ENCODE measurements around the gene CTCFL. TPM values are rescaled to one million over a fixed set of nuclear protein-coding genes. Genes with fewer than 3 reads are reported as not detected.

Gene CTCFL
- total and polyA plus RNA-seq, 2 of the 8 experiments (the other 6 are each of a cell fraction or from before 2014, with no cell fraction given), result 0.30 to 0.80 TPM

GRCh38 chr20:57539889-57540288 is 14.9 kb upstream of the CTCFL start:
- CTCF ChIA-PET (ENCODE audit: partially characterized antibody), result interaction anchor here (1.4 to 3.8 kb wide), 4 partner anchors 9 to 34 kb away, joined by 3 to 17 read pairs (median 11); no protein-coding TSS in a partner anchor
- Histone ChIP-seq H4K20me1 (replicated peaks in 1 of 2; ENCODE audit: control insufficient read depth in 1 of 2, insufficient read depth in 2 of 2, low read length in 2 of 2) (no peaks in the 10 kb centered on the region), H3K9ac (replicated peaks in 1 of 4; ENCODE audit: extremely low read depth in 1 of 4, low read depth in 3 of 4, low read length in 3 of 4) (no peak overlapping the region), H3K79me1 (ENCODE audit: low read depth, low read length) (no peaks in the 10 kb centered on the region), H4K5ac (ENCODE audit: insufficient read length, low read depth, low read length) (no peak overlapping the region), H3K27me3 (replicated peaks in 1 of 4; ENCODE audit: control insufficient read depth in 3 of 4, extremely low read depth in 1 of 4, insufficient read depth in 3 of 4, low read length in 3 of 4) (no peaks in the 10 kb centered on the region), H4K91ac (replicated peaks; ENCODE audit: insufficient read length, low read length) (no peak overlapping the region), H4K8ac (ENCODE audit: extremely low read depth, insufficient read depth, low read length) (no peak overlapping the region), H3K4me1 (replicated peaks in 1 of 4; ENCODE audit: control insufficient read depth in 3 of 4, insufficient read depth in 4 of 4, low read length in 3 of 4) (no peaks in the 10 kb centered on the region), H3K9me3 (ENCODE audit: insufficient read depth in 2 of 2, low read depth in 1 of 2, low read length in 1 of 2) (peaks cover 4 to 10% of the 10 kb centered on the region in 2 experiments; a peak in 1 of 4 replicates), H3K23me2 (ENCODE audit: low read depth, low read length) (peaks cover 2% of the 10 kb centered on the region; the same call in 1 of the 2 replicates), H2AFZ (ENCODE audit: low read length) (no peak overlapping the region), H3K14ac (ENCODE audit: insufficient read length) (no peak overlapping the region), H3K23ac (ENCODE audit: insufficient read length) (no peak overlapping the region), H2BK5ac (ENCODE audit: low read depth, low read length) (no peak overlapping the region), H3K4ac (replicated peaks; ENCODE audit: insufficient read length, low read depth, low read length) (no peak overlapping the region), H3K56ac (replicated peaks; ENCODE audit: insufficient read length, low read depth, low read length) (no peak overlapping the region), H2BK15ac (ENCODE audit: low read length) (no peak overlapping the region), H2BK12ac (ENCODE audit: low read depth, low read length) (no peak overlapping the region), H2BK120ac (replicated peaks; ENCODE audit: low read depth, low read length) (no peak overlapping the region), H3K4me3 (ENCODE audit: extremely low read depth in 1 of 4, insufficient read depth in 2 of 4, low read depth in 3 of 4, low read length in 4 of 4) (no peak overlapping the region), H3K4me2 (ENCODE audit: insufficient read depth in 1 of 2, low read depth in 2 of 2, low read length in 2 of 2) (no peak overlapping the region), H3K79me2 (ENCODE audit: control insufficient read depth in 1 of 2, insufficient read depth in 2 of 2, low read length in 2 of 2) (no peaks in the 10 kb centered on the region), H2BK20ac (ENCODE audit: low read length) (no peak overlapping the region), H3K18ac (ENCODE audit: extremely low read depth, low read length) (no peak overlapping the region), H3K27ac (ENCODE audit: low read depth, low read length) (no peak overlapping the region), H3K36me3 (ENCODE audit: control insufficient read depth in 2 of 4, insufficient read depth in 4 of 4, low read length in 3 of 4) (no peaks in the 10 kb centered on the region; a peak in 1 of 8 replicates), H2AK5ac (ENCODE audit: low read depth, low read length) (no peak overlapping the region)
- POLR2A ChIA-PET (ENCODE audit: partially characterized antibody), result no interaction called here
- DNase-seq (ENCODE audit: low read depth in 1 of 2, low spot score in 2 of 2) (no peak), FAIRE-seq (no peak)
- WGBS, 2 experiments (ENCODE audit: extremely low coverage in 1 of 2, insufficient coverage in 1 of 2, insufficient read length in 1 of 2, insufficient replicate concordance in 2 of 2, low coverage in 1 of 2, low lambda C conversion rate in 2 of 2, missing lambda C conversion rate in 1 of 2), result 95% methylated on average over 12 of the region's 12 CpGs; no CpG with 5 or more reads in 1 of the 2 experiments
- TF ChIP-seq USF2 (IDR thresholded peaks at IDR 0.05; ENCODE audit: low read length) (no peak), MAX (IDR thresholded peaks at IDR 0.05) (peak; percentile 44; the same call in 1 of the 2 replicates)

All from H1 (cell line).